C4-2B (cell line): ENCODE data around the gene LRRC36.

Source experiments
- ZFX ChIP-seq: fragments of 450-650 bp; IDR thresholded peaks from 2 replicates; pipeline ENCODE4 v1.6.1; 2017
- TF ChIP-seq, protein P1 (sequence below): fragments of 450-650 bp; conservative IDR thresholded peaks from 2 replicates; pipeline ENCODE4 v1.5.1; 2017; ENCODE audit warnings: mild to moderate bottlenecking

DNA sequence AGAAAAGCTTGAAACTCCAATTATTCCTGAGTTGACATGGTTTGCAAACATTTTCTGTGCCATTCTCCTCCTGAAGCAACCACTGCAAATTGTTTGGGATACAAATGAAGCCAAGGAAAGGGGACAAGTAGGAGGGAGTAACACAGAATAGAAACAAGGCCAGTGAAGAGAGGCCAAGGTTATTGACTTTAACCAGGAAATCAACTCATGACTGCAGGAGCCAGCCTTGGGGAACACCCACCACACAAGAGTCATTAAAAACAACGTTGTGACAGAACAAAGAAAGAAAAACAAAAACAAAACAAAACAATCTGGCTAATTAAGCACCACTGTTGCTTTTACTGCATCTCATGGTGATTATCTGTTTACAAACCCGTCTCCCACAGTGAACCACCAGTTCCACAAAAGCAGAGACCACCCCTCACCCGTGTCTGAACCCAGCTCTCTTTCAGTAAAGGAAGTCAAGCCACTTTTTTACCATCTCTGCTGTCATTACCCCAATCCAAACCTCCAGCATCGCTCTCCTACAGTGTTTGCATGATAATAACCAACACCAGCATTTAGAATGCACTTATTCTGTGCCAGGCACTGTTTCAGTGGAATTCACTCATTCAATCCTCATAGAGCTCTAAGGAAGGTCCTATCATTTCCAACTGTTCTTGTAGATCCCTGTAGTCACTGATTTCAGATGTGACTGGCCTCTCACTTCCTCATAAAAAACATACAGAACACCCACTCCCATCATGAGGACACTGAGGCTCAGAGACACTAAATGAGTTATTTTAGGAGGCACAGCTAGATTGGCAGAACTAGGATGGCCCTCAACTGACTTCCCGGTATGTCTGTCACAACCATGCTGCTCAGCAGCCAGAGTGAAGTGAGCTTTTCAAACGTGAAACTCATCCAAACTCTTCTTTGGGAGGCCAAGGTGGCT lies 87.6 kb downstream of the LRRC36 start:
- TF ChIP-seq, protein P1, sequence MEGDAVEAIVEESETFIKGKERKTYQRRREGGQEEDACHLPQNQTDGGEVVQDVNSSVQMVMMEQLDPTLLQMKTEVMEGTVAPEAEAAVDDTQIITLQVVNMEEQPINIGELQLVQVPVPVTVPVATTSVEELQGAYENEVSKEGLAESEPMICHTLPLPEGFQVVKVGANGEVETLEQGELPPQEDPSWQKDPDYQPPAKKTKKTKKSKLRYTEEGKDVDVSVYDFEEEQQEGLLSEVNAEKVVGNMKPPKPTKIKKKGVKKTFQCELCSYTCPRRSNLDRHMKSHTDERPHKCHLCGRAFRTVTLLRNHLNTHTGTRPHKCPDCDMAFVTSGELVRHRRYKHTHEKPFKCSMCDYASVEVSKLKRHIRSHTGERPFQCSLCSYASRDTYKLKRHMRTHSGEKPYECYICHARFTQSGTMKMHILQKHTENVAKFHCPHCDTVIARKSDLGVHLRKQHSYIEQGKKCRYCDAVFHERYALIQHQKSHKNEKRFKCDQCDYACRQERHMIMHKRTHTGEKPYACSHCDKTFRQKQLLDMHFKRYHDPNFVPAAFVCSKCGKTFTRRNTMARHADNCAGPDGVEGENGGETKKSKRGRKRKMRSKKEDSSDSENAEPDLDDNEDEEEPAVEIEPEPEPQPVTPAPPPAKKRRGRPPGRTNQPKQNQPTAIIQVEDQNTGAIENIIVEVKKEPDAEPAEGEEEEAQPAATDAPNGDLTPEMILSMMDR = no peak
- no peak for TF ChIP-seq ZFX
